SKM-1 (cell line): ENCODE data around the gene AGPS.

Experiments
- DNase-seq: peaks from one replicate; lab custom pipeline; 2025; ENCODE audit not compliant: unreplicated experiment; lab: John Stamatoyannopoulos, UW

AGPS gene

GRCh38 chr2:177582000-177582399, 189.4 kb downstream of the AGPS start:
- DNase-seq = no peak

- no peak for DNase-seq
These were observed 191.6 kb downstream of the AGPS start for GRCh38 chr2:177584030-177584692.

DNA sequence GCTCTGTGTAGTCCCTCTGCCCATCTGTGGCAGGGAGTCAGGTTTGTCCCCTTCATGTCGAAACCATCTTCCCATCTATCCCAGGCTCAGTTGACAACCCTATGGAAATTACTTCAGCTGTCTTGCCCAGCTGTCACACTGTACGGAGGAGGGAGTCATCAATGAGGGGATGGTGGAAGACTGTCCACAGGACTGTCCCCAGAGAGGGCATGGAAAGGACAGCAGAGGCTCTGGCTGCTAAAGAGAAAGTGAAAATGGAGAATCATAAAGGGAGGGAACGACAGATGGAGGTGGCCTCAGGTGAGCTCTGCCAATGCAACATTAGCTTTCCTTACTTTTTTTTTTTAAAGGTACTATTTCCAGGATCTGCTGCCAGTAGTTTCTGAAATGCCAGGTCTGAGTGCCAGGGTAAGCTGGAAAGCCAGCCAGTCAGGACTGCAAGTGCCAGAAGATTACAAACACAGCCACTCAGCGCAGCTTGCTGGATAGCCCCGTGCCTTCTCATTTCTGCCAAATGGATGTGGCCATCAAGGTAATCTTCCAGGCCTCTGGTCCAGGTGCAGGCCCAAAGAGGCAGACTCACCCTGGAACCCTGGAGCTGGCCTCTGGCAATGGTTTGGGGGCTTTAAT, 192.8 kb downstream of the AGPS start:
- no peak for DNase-seq

DNA sequence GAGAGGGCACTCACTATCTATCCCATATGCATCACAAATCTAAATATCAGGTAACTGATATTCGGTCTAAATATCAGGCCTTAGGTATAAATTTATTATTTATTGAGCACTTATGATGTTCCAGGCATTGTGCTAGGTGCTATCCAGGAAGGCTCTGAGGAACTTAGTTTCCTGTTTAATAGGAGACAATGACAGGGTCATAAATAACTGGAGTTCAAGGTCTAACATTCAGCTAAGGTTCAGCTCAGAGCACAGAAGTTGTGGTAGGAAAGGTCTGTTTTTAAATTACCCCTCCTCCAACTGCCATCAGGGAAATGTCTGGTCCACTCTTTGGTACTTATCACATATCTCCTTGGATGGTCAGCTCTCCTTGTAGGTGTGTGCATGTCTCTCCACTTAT, 193.6 kb downstream of the AGPS start:
- DNase-seq = no peak

GRCh38 chr2:177587371-177587770, 194.8 kb downstream of the AGPS start:
- DNase-seq = no peak

DNA sequence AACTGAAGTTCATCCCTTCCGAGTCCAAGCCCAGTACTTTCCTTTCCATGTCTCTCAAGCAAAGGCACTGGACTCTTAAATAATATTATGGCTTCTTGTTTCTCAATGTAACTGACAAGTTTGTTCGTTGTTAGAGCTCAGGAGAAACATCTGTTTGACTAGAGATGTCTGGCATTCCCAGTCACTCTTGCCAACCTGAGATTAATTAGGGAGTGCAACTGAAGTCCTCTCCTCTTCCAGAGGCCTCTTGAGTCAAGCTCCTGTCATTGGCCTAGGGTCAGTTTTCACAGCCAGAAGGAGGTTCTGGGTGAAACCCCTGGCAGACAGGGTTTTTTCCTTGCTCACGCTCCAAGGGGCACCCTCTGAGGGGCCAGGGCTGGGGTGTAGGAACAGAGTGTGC, 196.1 kb downstream of the AGPS start:
- no peak for DNase-seq

DNA sequence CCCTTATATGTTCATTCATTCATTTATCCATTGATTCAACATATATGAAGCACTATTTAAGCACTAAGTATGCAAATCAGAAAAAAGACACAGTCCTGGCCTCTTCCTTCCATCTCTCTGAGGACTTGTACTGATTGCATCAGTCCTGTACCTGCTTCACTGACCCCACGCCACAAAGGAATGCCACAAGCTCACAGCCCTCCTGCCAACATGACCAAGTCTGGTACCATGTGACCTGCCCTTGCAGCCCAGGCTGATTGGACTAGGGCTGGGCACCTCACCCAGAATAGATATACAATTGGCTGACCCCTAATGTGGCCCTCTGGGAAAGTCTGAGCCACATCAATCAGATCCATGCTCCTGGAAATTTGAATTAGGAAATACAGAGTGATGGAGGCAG, 196.6 kb downstream of the AGPS start:
- no peak for DNase-seq

DNA sequence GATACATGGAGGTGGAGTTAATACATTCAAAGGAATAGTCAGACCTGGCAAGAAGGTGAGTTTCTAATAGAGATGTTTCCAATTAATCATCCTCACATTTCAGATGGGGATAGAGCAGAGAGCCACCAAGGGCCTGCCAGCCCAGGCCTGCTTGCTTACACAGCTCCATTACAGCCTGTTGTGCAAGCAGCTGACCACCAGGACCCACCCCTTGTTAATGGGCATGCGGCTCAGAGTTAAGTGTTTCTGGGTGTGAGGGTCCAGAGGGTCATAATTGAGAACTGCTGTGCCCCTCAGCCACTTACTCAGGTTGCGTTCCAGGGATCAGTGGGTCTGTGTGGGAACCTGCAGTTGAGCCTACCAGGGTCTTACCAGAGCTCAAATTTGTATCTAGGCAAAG, 199.8 kb downstream of the AGPS start:
- no peak for DNase-seq

- DNase-seq = no peak
These were observed 200.4 kb downstream of the AGPS start for GRCh38 chr2:177592945-177593344.

DNA sequence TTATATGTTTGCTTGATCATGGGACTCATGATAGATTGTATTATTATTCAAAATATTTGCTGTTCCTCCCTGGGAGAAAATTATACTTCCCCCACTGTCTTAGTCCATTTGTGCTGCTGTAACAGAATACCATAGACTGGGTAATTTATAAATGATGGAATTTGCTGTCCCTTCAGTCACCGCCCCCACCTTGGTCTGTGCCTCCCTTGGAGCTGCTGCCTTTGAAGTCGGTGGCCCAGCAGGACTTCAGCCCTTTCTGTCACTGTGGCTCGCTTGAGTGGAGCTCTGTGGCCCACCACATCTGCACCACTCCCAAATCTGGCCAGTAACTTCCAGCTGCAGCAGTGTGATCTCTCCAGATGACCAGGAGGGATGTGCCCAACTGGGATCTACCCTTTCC, 200.8 kb downstream of the AGPS start:
- no peak for DNase-seq
